HepG2 (cell line): ENCODE measurements around the gene ACAP3. TPM values are rescaled to one million over a fixed set of nuclear protein-coding genes. Genes with fewer than 3 reads are reported as not detected.

Experiments
- ATAC-seq: fragments of 200-7000 bp; cut with Tn5 transposase; 3 replicates; pipeline ENCODE4 v1.9.1; 2020; ENCODE audit warnings: mild to moderate bottlenecking, moderate library complexity
- BruUV-seq: library from RNA; stranded (reverse); fragments of 400-500 nt; replicated peaks from 2 replicates; lab custom pipeline; 2021; lab: Mats Ljungman, UMichigan
- CTCF ChIA-PET: fragments of 300-600 bp; formaldehyde crosslinking; extraction: SDS; loops from one replicate; lab custom pipeline; 2021; ENCODE audit warnings: low total read pairs, inconsistent platforms, low intra/inter-chr PET ratio; lab: Yijun Ruan, JAX
- POLR2A ChIA-PET: fragments of 350-600 bp; sonication (Branson Sonifier 250); formaldehyde crosslinking; loops from one replicate; lab custom pipeline; 2020; ENCODE audit warnings: antibody characterized with exemption, inconsistent platforms; lab: Yijun Ruan, JAX
- DNase-seq: peaks from one replicate; pipeline ENCODE4 v3.0.0-alpha.2; 2015; ENCODE audit warnings: low spot score
- FAIRE-seq: peaks from 3 replicates; lab custom pipeline; 2011; peaks lifted over from hg19 to GRCh38; lab: Jason Lieb, UNC
- H2AFZ ChIP-seq: one replicate; pipeline ENCODE4 v1.6.1; 2011; ENCODE audit warnings: low read length, inconsistent platforms
- H3K27ac ChIP-seq: fragments of 300-600 bp; 3 replicates; pipeline ENCODE4 v1.8.0; 2011; ENCODE audit warnings: mixed run types, mild to moderate bottlenecking, mixed read lengths, low read length, inconsistent platforms; ENCODE audit not compliant: insufficient read depth; ENCODE audit errors: extremely low read length
- H3K27me3 ChIP-seq, 2 experiments: fragments of 200-600 bp in 1 of 2; 2 replicates in 1 of 2; 3 replicates in 1 of 2; pipeline versions ENCODE4 v1.6.0 to v1.8.0; 2011; ENCODE audit warnings: low read length in 2 of 2, mild to moderate bottlenecking in 2 of 2, moderate library complexity in 2 of 2, inconsistent platforms in 1 of 2; ENCODE audit not compliant: insufficient read depth in 2 of 2, control insufficient read depth in 1 of 2
- H3K36me3 ChIP-seq, 2 experiments: fragments of 200-600 bp in 1 of 2; replicated peaks in 1 of 2; 2 replicates in 1 of 2; 3 replicates in 1 of 2; pipeline versions ENCODE4 v1.5.1 to v1.8.0; 2011; ENCODE audit warnings: low read length in 2 of 2, inconsistent platforms in 1 of 2; ENCODE audit not compliant: insufficient read depth in 2 of 2, control insufficient read depth in 1 of 2
- H3K4me1 ChIP-seq: 2 replicates; pipeline ENCODE4 v1.5.1; 2012; ENCODE audit warnings: low read length, inconsistent platforms; ENCODE audit not compliant: insufficient read depth
- H3K4me2 ChIP-seq: 2 replicates; pipeline ENCODE4 v1.6.0; 2011; ENCODE audit warnings: low read depth, low read length, inconsistent platforms
- H3K4me3 ChIP-seq, 3 experiments: fragments of 200-600 bp in 1 of 3; sonication (generic), shearing (Covaris generic) in 1 of 3; replicated peaks in 1 of 3; 2 replicates each; pipeline ENCODE4 v1.5.1; 2011 to 2016; ENCODE audit warnings: low read length in 3 of 3, inconsistent platforms in 2 of 3, low read depth in 2 of 3, mild to moderate bottlenecking in 2 of 3, control low read depth in 1 of 3, mixed read lengths in 1 of 3; ENCODE audit not compliant: insufficient read depth in 1 of 3
- H3K79me2 ChIP-seq: one replicate; pipeline ENCODE4 v1.6.1; 2011; ENCODE audit warnings: low read length, inconsistent platforms; ENCODE audit not compliant: insufficient read depth
- H3K9ac ChIP-seq: 2 replicates; pipeline ENCODE4 v1.6.0; 2011; ENCODE audit warnings: mild to moderate bottlenecking, low read depth, low read length, inconsistent platforms; ENCODE audit not compliant: insufficient read depth
- H3K9me3 ChIP-seq: 2 replicates; pipeline ENCODE4 v1.5.1; 2012; ENCODE audit warnings: mild to moderate bottlenecking, low read length
- H4K20me1 ChIP-seq: 2 replicates; pipeline ENCODE4 v1.6.0; 2011; ENCODE audit warnings: inconsistent platforms, mild to moderate bottlenecking, low read length, moderate library complexity; ENCODE audit not compliant: insufficient read depth
- DNMT1 ChIP-seq: sonication (generic); formaldehyde crosslinking; IDR thresholded peaks from 2 replicates; pipeline ENCODE4 v1.5.1; 2020; ENCODE audit warnings: mild to moderate bottlenecking, missing genetic modification reagents
- JUNB ChIP-seq: sonication (generic); formaldehyde crosslinking; IDR thresholded peaks from 2 replicates; pipeline ENCODE4 v1.8.0; 2022; ENCODE audit warnings: missing genetic modification reagents, mild to moderate bottlenecking, borderline replicate concordance
- LCORL ChIP-seq, 2 experiments: fragments of 450-650 bp in 1 of 2; sonication (generic) in 1 of 2; formaldehyde crosslinking in 1 of 2; IDR thresholded peaks; 2 replicates each; pipeline versions ENCODE4 v1.5.0 to v1.6.1; 2017 to 2020; ENCODE audit warnings: antibody characterized with exemption in 1 of 2, missing genetic modification reagents in 1 of 2
- ZNF350 ChIP-seq: sonication (generic); formaldehyde crosslinking; IDR thresholded peaks from 2 replicates; pipeline ENCODE4 v1.4.0; 2020; ENCODE audit warnings: mild to moderate bottlenecking, low read depth, missing genetic modification reagents, borderline replicate concordance
- ZNF460 ChIP-seq: sonication (generic); formaldehyde crosslinking; IDR thresholded peaks from 2 replicates; pipeline ENCODE4 v1.5.1; 2020; ENCODE audit warnings: missing genetic modification reagents, mild to moderate bottlenecking, borderline replicate concordance
- ZNF720 ChIP-seq: sonication (generic); formaldehyde crosslinking; IDR thresholded peaks from 2 replicates; pipeline ENCODE4 v1.4.0; 2020; ENCODE audit warnings: missing genetic modification reagents
- WGBS: methylation state at CpG from one replicate; pipeline ENCODE4 v1.1.6; 2017; ENCODE audit warnings: low lambda C conversion rate; 5-methylcytosine and 5-hydroxymethylcytosine counted together
- in situ Hi-C: cut with HindIII; loops from 2 replicates; pipeline ENCODE4 v1.10.0; 2017; ENCODE audit warnings: low pct_unique_long_range_greater_than_20kb; ENCODE audit not compliant: extremely low pct_ligation_motif_present
- intact Hi-C: fragments of 100-400 bp; cut with micrococcal nuclease; formaldehyde crosslinking; loops from one replicate; pipeline ENCODE4 v1.10.0; 2022; ENCODE audit not compliant: unreplicated experiment
- polyA plus RNA-seq, 8 experiments: library from polyadenylated mRNA; depleted of rRNA in 3 of 8; stranded (reverse) in 7 of 8; unstranded in 1 of 8; fragments of >200 nt; fragmentation: Illumina TruSeq in 4 of 8; extraction: Trizol in 4 of 8; gene quantifications; 2 replicates each; pipeline versions ENCODE4 v1.2.1 to v1.2.3, GENCODE V29; 2011 to 2016; ENCODE audit warnings: low read depth in 4 of 8, missing spikeins in 1 of 8, mixed read lengths in 1 of 8; ENCODE audit not compliant: insufficient read depth in 1 of 8
- total RNA-seq, 5 experiments: library from RNA; depleted of rRNA; stranded (reverse); fragments of >200 nt; fragmentation: Illumina TruSeq; extraction: Trizol; gene quantifications; 2 replicates each; pipeline ENCODE4 v1.2.3, GENCODE V29; 2016; ENCODE audit warnings: low read depth in 1 of 5
- TF ChIP-seq, protein P1 (sequence below): sonication (generic); formaldehyde crosslinking; IDR thresholded peaks from 2 replicates; pipeline ENCODE4 v1.4.0; 2020; ENCODE audit warnings: missing genetic modification reagents, borderline replicate concordance

Gene ACAP3
- total and polyA plus RNA-seq, 2 of the 13 experiments (the other 11 are each of a cell fraction or from before 2014, with no cell fraction given) = 29.4 to 50.8 TPM

DNA sequence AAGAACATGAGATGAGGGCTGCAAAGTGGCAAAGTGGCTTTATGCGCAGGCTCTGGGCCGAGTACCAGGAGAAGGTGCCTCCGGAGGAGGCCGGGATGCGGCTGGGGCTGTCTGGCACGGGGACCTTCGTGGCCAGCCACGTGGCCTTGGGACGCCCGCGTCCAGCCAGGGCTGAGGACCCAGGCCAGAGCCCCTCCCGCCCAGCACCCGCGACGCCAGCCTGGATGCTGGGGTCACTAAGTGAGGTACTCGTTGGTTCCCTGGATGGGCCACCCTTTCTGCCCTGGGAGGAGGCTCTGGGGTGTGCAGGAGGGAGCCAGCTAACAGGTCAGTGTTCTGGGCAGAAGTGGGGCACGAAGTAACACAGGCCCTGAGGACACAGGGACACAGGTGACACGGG is 14.9 kb downstream of the ACAP3 start:
- Histone ChIP-seq H3K9me3 (no peaks in the 10 kb centered on the region), H4K20me1 (no peaks in the 10 kb centered on the region), H2AFZ (no peak overlapping the region), H3K9ac (no peak overlapping the region), H3K27ac (no peak overlapping the region), H3K4me3 (no peak overlapping the region), H3K27me3 (no peaks in the 10 kb centered on the region), H3K4me1 (peaks cover under 1% of the 10 kb centered on the region; the same call in 1 of the 2 replicates), H3K4me2 (no peak overlapping the region), H3K36me3 (no peaks in the 10 kb centered on the region; a peak in 1 of 5 replicates), H3K79me2 (no peaks in the 10 kb centered on the region)
- TF ChIP-seq, protein P1, sequence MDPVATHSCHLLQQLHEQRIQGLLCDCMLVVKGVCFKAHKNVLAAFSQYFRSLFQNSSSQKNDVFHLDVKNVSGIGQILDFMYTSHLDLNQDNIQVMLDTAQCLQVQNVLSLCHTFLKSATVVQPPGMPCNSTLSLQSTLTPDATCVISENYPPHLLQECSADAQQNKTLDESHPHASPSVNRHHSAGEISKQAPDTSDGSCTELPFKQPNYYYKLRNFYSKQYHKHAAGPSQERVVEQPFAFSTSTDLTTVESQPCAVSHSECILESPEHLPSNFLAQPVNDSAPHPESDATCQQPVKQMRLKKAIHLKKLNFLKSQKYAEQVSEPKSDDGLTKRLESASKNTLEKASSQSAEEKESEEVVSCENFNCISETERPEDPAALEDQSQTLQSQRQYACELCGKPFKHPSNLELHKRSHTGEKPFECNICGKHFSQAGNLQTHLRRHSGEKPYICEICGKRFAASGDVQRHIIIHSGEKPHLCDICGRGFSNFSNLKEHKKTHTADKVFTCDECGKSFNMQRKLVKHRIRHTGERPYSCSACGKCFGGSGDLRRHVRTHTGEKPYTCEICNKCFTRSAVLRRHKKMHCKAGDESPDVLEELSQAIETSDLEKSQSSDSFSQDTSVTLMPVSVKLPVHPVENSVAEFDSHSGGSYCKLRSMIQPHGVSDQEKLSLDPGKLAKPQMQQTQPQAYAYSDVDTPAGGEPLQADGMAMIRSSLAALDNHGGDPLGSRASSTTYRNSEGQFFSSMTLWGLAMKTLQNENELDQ (CRISPR knock-in tag) = no peak
- no peak for TF ChIP-seq ZNF350 (CRISPR knock-in tag)
- TF ChIP-seq ZNF720 (CRISPR knock-in tag) = no peak
- no peak for TF ChIP-seq JUNB (CRISPR knock-in tag)
- no peak for TF ChIP-seq ZNF460 (CRISPR knock-in tag)
- TF ChIP-seq LCORL (IDR thresholded peaks at IDR 0.05) = no peak
- TF ChIP-seq LCORL (CRISPR knock-in tag; IDR thresholded peaks at IDR 0.05) = no peak
- TF ChIP-seq DNMT1 (CRISPR knock-in tag) = no peak
- CTCF ChIA-PET = no interaction called here
- FAIRE-seq = no peak
- DNase-seq = no peak
- POLR2A ChIA-PET = no interaction called here
- intact Hi-C loops (loop anchor here (5.0 kb wide), 1 partner anchor 171 kb away; no protein-coding TSS in a partner anchor), in situ Hi-C loops (no loop called here)
- no peak for ATAC-seq
- 94% methylated on average over 14 of the region's 18 CpGs for WGBS
- no TSS peak for BruUV-seq
